Heart left ventricle (tissue), 13 donors: Measurements from ENCODE around the gene WDR90.

Source experiments
- CTCF ChIP-seq, 12 donors: fragments of 200-600 bp; sonication (generic) in 4 of 12; IDR thresholded peaks; one replicate each; pipeline versions ENCODE4 v1.5.0 to v1.8.0; 2018 to 2022; ENCODE audit warnings: antibody characterized with exemption in 12 of 12, mild to moderate bottlenecking in 5 of 12
- POLR2A ChIP-seq, 2 donors: fragments of 450-650 bp; IDR thresholded peaks; one replicate each; pipeline ENCODE4 v1.6.1; 2017; ENCODE audit warnings: antibody characterized with exemption in 2 of 2, mild to moderate bottlenecking in 2 of 2, moderate library complexity in 2 of 2
- donor health status: ischemic (EF 13 %, LVEDD 7.1; RV severe dilation, severe dysfunction).
- donor health status: DM: no; HTN: yes; CAD: no.
- donor health status: DM: no; HTN: no; CAD: no.
- donor health status: ischemic (EF 25% LVEDD 6.9; RV normal size, moderate dysfunction).
- donor health status: ischemic (EF 25% LVEDD 5.7; RV mildly dilated, moderate dysfunction).
- donor health status: ischemic (EF 35%, LVEDD 5.7; RV mildly dilated, moderate dysfunction).
- donor health status: nonischemic (EF 11% LVEDD 7.7; RV severe dilation, severe dysfunction).
- donor health status: DM: yes; HTN: yes; CAD: no.
- donor health status: PGD.
- donor health status: ischemic (EF 29% LVEDD 5.4; RV normal size, mild dysfunction).
- donor health status: nonischemic (EF 23%, LVEDD 6.1; RV moderate dilation, normal function).

DNA sequence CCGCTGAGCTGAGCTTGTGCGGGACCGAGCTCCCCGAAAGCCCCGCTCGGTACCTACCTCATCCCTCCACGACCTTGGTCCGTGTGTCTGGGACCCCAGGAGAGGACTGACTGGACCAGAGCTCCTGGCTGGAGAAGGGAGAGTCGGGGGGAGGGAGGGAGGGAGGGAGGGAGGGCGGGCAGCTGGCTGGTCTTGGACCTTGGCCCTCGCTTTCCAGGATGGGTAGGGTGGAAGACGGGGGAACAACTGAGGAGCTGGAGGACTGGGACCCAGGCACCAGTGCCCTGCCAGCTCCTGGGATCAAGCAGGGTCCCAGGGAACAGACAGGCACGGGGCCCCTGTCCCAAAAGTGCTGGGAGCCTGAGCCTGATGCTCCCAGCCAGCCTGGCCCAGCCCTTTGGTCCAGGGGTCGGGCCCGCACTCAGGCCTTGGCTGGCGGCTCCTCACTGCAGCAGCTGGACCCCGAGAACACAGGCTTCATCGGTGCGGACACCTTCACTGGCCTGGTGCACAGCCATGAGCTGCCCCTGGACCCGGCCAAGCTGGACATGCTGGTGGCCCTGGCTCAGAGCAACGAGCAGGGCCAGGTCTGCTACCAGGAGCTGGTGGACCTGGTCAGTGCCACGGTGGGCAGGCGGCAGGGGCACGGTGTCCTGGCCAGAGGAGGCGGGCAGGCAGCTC lies 26.9 kb downstream of the WDR90 start:
- TF ChIP-seq CTCF (IDR thresholded peaks at IDR 0.05) (no peak), POLR2A (IDR thresholded peaks at IDR 0.05) (no peak)
